Hepatocyte (in vitro differentiated cells): Measurements from ENCODE around the gene UBTD1.

ENCODE experiments used
- EZH2 ChIP-seq: fragments of 200-600 bp; sonication (generic); IDR thresholded peaks from 2 replicates; pipeline ENCODE4 v1.6.1; 2016; ENCODE audit warnings: antibody characterized with exemption, mild to moderate bottlenecking, borderline replicate concordance
- EZH2phosphoT487 ChIP-seq: fragments of 200-600 bp; sonication (generic); IDR thresholded peaks from one replicate; pipeline ENCODE4 v1.6.1; 2018; ENCODE audit warnings: antibody characterized with exemption, mild to moderate bottlenecking, low read depth, moderate library complexity; ENCODE audit not compliant: unreplicated experiment, severe bottlenecking
- TF ChIP-seq, protein P1 (sequence below): fragments of 200-600 bp; sonication (generic); IDR thresholded peaks from 2 replicates; pipeline ENCODE4 v1.5.1; 2016; ENCODE audit warnings: antibody characterized with exemption, mild to moderate bottlenecking; ENCODE audit not compliant: poor library complexity

DNA sequence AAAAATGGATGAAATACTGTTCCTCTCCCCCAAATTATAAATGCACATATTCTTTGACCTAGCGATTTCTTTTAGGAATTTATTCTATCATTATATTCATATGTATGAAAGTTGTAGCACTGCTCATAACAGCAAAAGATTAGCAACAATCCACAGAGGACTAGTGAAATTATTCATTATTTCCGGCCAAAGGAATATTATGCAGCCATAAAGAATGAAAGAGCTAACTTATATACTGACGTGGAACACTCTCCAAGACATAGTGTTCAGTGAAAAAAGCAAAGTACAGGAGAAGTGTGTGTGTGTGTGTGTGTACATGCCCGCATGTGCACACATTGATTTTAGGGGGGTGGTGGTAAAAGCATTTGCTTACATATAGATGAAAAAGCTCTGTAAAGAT lies 23.8 kb upstream of the UBTD1 start:
- TF ChIP-seq EZH2 (no peak), EZH2phosphoT487 (no peak)
- TF ChIP-seq, protein P1, sequence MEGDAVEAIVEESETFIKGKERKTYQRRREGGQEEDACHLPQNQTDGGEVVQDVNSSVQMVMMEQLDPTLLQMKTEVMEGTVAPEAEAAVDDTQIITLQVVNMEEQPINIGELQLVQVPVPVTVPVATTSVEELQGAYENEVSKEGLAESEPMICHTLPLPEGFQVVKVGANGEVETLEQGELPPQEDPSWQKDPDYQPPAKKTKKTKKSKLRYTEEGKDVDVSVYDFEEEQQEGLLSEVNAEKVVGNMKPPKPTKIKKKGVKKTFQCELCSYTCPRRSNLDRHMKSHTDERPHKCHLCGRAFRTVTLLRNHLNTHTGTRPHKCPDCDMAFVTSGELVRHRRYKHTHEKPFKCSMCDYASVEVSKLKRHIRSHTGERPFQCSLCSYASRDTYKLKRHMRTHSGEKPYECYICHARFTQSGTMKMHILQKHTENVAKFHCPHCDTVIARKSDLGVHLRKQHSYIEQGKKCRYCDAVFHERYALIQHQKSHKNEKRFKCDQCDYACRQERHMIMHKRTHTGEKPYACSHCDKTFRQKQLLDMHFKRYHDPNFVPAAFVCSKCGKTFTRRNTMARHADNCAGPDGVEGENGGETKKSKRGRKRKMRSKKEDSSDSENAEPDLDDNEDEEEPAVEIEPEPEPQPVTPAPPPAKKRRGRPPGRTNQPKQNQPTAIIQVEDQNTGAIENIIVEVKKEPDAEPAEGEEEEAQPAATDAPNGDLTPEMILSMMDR = no peak
